Measurements from ENCODE around the gene UPK1A. TPM values are rescaled to one million over a fixed set of nuclear protein-coding genes. Genes with fewer than 3 reads are reported as not detected.

The UPK1A gene
- total and polyA plus RNA-seq, 4 donors: 0.03 TPM; not detected in 3

DNA sequence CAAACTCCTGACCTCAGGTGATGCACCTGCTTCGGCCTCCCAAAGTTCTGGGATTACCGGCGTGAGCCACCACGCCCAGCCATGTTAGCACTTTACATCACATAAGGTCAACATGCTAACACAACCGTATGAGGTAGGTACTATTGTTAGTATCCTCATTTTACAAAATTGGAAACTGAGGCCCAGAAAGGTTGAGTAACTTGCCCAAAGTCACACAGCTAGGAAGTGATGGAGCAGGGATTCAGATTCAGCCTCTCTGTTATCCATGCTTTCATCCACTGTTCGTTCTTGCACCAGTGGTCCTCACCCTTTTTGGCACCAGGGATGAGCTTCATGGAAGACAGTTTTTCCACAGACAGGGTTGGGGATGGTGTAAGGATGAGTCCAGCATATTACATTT, 9.6 kb upstream of the UPK1A start:
- no peak overlapping the region for H3K4me3 ChIP-seq
- ATAC-seq (ENCODE audit: insufficient read depth, low FRiP score): no peak
- WGBS, 2 donors: 97% methylated on average over 6 of the region's 6 CpGs
- DNase-seq: no peak
- H3K27me3 ChIP-seq (ENCODE audit: control insufficient read depth in 3 of 3, insufficient read depth in 3 of 3, low read length in 2 of 3): no peaks in the 10 kb centered on the region
- no peak for TF ChIP-seq CTCF (IDR thresholded peaks at IDR 0.05; ENCODE audit: control extremely low read depth, extremely low read depth)
- no peaks in the 10 kb centered on the region for H3K9me3 ChIP-seq (ENCODE audit: control insufficient read depth in 4 of 4, insufficient read depth in 3 of 4, low read length in 3 of 4)
- H3K4me1 ChIP-seq (ENCODE audit: control insufficient read depth in 5 of 5, insufficient read depth in 5 of 5, low read length in 5 of 5): no peaks in the 10 kb centered on the region
- peaks cover 19 to 41% (median 27%) of the 10 kb centered on the region in 4 donors for H3K36me3 ChIP-seq (ENCODE audit: control insufficient read depth in 4 of 4, insufficient read depth in 4 of 4, low read length in 4 of 4)
- H3K9ac ChIP-seq (ENCODE audit: insufficient read depth in 1 of 2, low read length in 2 of 2): no peak overlapping the region
- no peak overlapping the region for H3K27ac ChIP-seq (ENCODE audit: low read depth in 1 of 2, low read length in 1 of 2)

- no peak overlapping the region for H3K4me3 ChIP-seq
- H3K27ac ChIP-seq (ENCODE audit: low read depth in 1 of 2, low read length in 1 of 2): no peak overlapping the region
- no peaks in the 10 kb centered on the region for H3K27me3 ChIP-seq (ENCODE audit: control insufficient read depth in 3 of 3, insufficient read depth in 3 of 3, low read length in 2 of 3)
- ATAC-seq (ENCODE audit: insufficient read depth, low FRiP score) (no peak), DNase-seq (no peak)
- H3K36me3 ChIP-seq (ENCODE audit: control insufficient read depth in 4 of 4, insufficient read depth in 4 of 4, low read length in 4 of 4): peaks cover 24 to 37% (median 30%) of the 10 kb centered on the region in 4 donors
- WGBS, 2 donors: 88 to 91% methylated on average over 15 of the region's 15 CpGs
- no peak for TF ChIP-seq CTCF (IDR thresholded peaks at IDR 0.05; ENCODE audit: control extremely low read depth, extremely low read depth)
- H3K9me3 ChIP-seq (ENCODE audit: control insufficient read depth in 4 of 4, insufficient read depth in 3 of 4, low read length in 3 of 4): no peaks in the 10 kb centered on the region
- H3K9ac ChIP-seq (ENCODE audit: insufficient read depth in 1 of 2, low read length in 2 of 2): no peak overlapping the region
- H3K4me1 ChIP-seq (ENCODE audit: control insufficient read depth in 5 of 5, insufficient read depth in 5 of 5, low read length in 5 of 5): no peaks in the 10 kb centered on the region
Observed at GRCh38 chr19:35657904-35658700, 8.2 kb upstream of the UPK1A start.

GRCh38 chr19:35661995-35662340, 4.3 kb upstream of the UPK1A start:
- Histone ChIP-seq H3K4me3 (no peak overlapping the region), H3K9me3 (ENCODE audit: control insufficient read depth in 4 of 4, insufficient read depth in 3 of 4, low read length in 3 of 4) (no peaks in the 10 kb centered on the region), H3K4me1 (ENCODE audit: control insufficient read depth in 5 of 5, insufficient read depth in 5 of 5, low read length in 5 of 5) (no peaks in the 10 kb centered on the region), H3K36me3 (ENCODE audit: control insufficient read depth in 4 of 4, insufficient read depth in 4 of 4, low read length in 4 of 4) (peaks cover 18 to 23% (median 21%) of the 10 kb centered on the region in 4 donors), H3K27me3 (ENCODE audit: control insufficient read depth in 3 of 3, insufficient read depth in 3 of 3, low read length in 2 of 3) (no peaks in the 10 kb centered on the region), H3K27ac (ENCODE audit: low read depth in 1 of 2, low read length in 1 of 2) (no peak overlapping the region), H3K9ac (ENCODE audit: insufficient read depth in 1 of 2, low read length in 2 of 2) (no peak overlapping the region)
- ATAC-seq (ENCODE audit: insufficient read depth, low FRiP score) (no peak), DNase-seq (no peak)
- 96 to 97% methylated on average over 6 of the region's 6 CpGs for WGBS, 2 donors
- no peak for TF ChIP-seq CTCF (IDR thresholded peaks at IDR 0.05; ENCODE audit: control extremely low read depth, extremely low read depth)

Data from lung (tissue), 12 donors.